GM19240 (cell line): Measurements from ENCODE around the gene CARNS1.

Experiments used
- DNase-seq: peaks from one replicate; pipeline ENCODE4 v3.0.0; 2011; ENCODE audit warnings: low spot score; ENCODE audit not compliant: insufficient read length

CARNS1 gene

GRCh38 chr11:67409261-67409666 is 6.2 kb upstream of the CARNS1 start:
- DNase-seq = peak; percentile 77

- DNase-seq = no peak
Observed at GRCh38 chr11:67409781-67410368, 5.6 kb upstream of the CARNS1 start.

GRCh38 chr11:67410369-67410831 is 5.1 kb upstream of the CARNS1 start:
- no peak for DNase-seq

- no peak for DNase-seq
Observed at GRCh38 chr11:67410984-67411784, 4.3 kb upstream of the CARNS1 start.

- no peak for DNase-seq
Observed at GRCh38 chr11:67411785-67412152, 3.7 kb upstream of the CARNS1 start.

- no peak for DNase-seq
Observed at GRCh38 chr11:67412495-67413179, 2.8 kb upstream of the CARNS1 start.

- no peak for DNase-seq
Observed at GRCh38 chr11:67413266-67413849, 2.1 kb upstream of the CARNS1 start.

GRCh38 chr11:67416416-67417335 is 1.2 kb downstream of the CARNS1 start:
- no peak for DNase-seq

- DNase-seq = no peak
Observed at GRCh38 chr11:67417425-67417824, 1.9 kb downstream of the CARNS1 start.

GRCh38 chr11:67418476-67419281 is 3.2 kb downstream of the CARNS1 start:
- no peak for DNase-seq

GRCh38 chr11:67419325-67420049 is 4.0 kb downstream of the CARNS1 start:
- no peak for DNase-seq

- no peak for DNase-seq
Observed at GRCh38 chr11:67420147-67420645, 4.7 kb downstream of the CARNS1 start.

GRCh38 chr11:67420646-67421429 is 5.4 kb downstream of the CARNS1 start:
- DNase-seq = peak; percentile 91

GRCh38 chr11:67421430-67422031 is 6.1 kb downstream of the CARNS1 start:
- no peak for DNase-seq

GRCh38 chr11:67422891-67423290 is 7.4 kb downstream of the CARNS1 start:
- no peak for DNase-seq

- DNase-seq = no peak
Observed at GRCh38 chr11:67423466-67423865, 8.0 kb downstream of the CARNS1 start.

GRCh38 chr11:67423891-67424613 is 8.6 kb downstream of the CARNS1 start:
- DNase-seq = no peak
